ENCODE results near the gene ANKRD65. TPM values are rescaled to one million over a fixed set of nuclear protein-coding genes. Genes with fewer than 3 reads are reported as not detected.
A peak's percentile ranks its signal among the peaks of the same experiment; 100 is the strongest.

The ANKRD65 gene
- total RNA-seq, 1 experiment from 2014 or later: not detected

DNA sequence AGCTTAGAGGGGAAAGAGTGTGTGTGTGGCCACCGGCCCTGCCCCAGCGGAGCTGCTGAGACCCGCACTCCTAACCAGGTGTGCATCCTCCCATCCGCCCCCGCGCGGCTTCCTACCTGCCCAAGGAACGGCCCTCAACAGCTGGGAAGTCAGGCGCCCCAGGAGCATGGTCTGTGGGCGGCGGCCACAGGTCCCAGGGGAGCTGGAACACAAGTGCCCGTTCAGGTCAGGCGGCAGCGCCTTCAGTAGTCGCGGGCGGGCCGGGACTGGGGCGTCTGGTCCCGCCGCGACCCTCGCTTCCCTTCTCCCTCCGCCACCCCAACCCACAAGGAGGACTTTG is 46.5 kb downstream of the ANKRD65 start:
- intact Hi-C loops (cut with micrococcal nuclease; ENCODE audit: unreplicated experiment): no loop called here
- BruUV-seq (replicated peaks): no TSS peak
- Mint-ChIP-seq H3K27me3 (ENCODE audit: unreplicated experiment) (no peaks in the 10 kb centered on the region), H3K4me1 (ENCODE audit: low read depth, unreplicated experiment) (no peaks in the 10 kb centered on the region), H3K27ac (ENCODE audit: unreplicated experiment) (peak overlapping the region; percentile 96), H3K9me3 (ENCODE audit: low read depth, unreplicated experiment) (no peaks in the 10 kb centered on the region), H3K36me3 (ENCODE audit: insufficient read depth, unreplicated experiment) (peaks cover 24% of the 10 kb centered on the region), H3K4me3 (ENCODE audit: low read depth, unreplicated experiment) (peak overlapping the region; percentile 75)
- TF ChIP-seq, protein P1, sequence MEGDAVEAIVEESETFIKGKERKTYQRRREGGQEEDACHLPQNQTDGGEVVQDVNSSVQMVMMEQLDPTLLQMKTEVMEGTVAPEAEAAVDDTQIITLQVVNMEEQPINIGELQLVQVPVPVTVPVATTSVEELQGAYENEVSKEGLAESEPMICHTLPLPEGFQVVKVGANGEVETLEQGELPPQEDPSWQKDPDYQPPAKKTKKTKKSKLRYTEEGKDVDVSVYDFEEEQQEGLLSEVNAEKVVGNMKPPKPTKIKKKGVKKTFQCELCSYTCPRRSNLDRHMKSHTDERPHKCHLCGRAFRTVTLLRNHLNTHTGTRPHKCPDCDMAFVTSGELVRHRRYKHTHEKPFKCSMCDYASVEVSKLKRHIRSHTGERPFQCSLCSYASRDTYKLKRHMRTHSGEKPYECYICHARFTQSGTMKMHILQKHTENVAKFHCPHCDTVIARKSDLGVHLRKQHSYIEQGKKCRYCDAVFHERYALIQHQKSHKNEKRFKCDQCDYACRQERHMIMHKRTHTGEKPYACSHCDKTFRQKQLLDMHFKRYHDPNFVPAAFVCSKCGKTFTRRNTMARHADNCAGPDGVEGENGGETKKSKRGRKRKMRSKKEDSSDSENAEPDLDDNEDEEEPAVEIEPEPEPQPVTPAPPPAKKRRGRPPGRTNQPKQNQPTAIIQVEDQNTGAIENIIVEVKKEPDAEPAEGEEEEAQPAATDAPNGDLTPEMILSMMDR (IDR thresholded peaks at IDR 0.05; ENCODE audit: unreplicated experiment): no peak
- CTCF ChIA-PET: interaction anchor here (1.2 kb wide), 1 partner anchor 130 kb away, joined by 7 read pairs; no protein-coding TSS in a partner anchor
- no peak for DNase-seq

DNA sequence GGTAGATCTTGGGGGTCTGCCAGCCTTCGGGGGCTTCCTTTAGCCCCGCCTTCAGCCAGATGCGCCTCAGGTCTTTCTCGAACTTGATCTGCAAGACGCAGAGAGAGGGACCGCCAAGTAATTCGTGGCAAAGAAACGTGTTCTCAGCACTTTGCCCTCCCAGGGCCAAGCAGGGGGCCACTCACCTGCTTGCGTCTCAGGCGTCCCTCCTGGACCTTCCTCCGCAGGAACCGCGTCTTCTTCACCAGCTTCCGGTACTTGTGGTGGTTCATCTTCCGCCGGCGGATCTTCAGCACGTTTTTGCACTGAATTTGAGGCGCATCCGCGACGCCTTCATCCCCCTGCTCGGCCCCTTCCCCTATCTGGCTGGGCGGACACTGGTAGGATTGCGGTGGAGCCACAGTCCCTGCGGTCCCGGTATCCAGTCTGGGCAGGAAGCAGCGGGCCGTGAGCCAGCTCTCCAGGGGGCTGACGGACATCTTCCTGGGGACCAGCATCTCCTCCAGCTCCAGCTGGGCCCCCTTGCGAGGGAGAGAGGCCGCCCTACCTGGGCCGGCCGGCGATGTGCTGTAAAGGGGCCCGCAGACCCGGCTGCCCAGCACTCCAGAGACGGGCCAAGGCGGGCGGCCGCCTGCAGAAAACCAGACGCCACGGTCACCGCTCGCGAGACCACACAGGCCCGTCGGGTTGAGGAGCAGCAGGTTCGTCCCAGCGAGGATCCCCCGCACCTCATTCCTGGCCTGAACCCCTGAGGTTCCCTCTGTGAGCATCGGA is 47.1 kb downstream of the ANKRD65 start:
- H3K9me3 Mint-ChIP-seq (ENCODE audit: low read depth, unreplicated experiment): no peaks in the 10 kb centered on the region
- H3K27me3 Mint-ChIP-seq (ENCODE audit: unreplicated experiment): no peaks in the 10 kb centered on the region
- no peaks in the 10 kb centered on the region for H3K4me1 Mint-ChIP-seq (ENCODE audit: low read depth, unreplicated experiment)
- TSS peak; percentile 90 for BruUV-seq (replicated peaks)
- H3K4me3 Mint-ChIP-seq (ENCODE audit: low read depth, unreplicated experiment): peak overlapping the region; percentile 75
- no peak for DNase-seq
- CTCF ChIA-PET: interaction anchor here (0.7 kb wide), 1 partner anchor 105 kb away, joined by 3 read pairs; no protein-coding TSS in a partner anchor
- H3K27ac Mint-ChIP-seq (ENCODE audit: unreplicated experiment): peak overlapping the region; percentile 96
- intact Hi-C loops (cut with micrococcal nuclease; ENCODE audit: unreplicated experiment): no loop called here
- TF ChIP-seq, protein P1 (IDR thresholded peaks at IDR 0.05; ENCODE audit: unreplicated experiment): no peak
- peaks cover 24% of the 10 kb centered on the region for H3K36me3 Mint-ChIP-seq (ENCODE audit: insufficient read depth, unreplicated experiment)

DNA sequence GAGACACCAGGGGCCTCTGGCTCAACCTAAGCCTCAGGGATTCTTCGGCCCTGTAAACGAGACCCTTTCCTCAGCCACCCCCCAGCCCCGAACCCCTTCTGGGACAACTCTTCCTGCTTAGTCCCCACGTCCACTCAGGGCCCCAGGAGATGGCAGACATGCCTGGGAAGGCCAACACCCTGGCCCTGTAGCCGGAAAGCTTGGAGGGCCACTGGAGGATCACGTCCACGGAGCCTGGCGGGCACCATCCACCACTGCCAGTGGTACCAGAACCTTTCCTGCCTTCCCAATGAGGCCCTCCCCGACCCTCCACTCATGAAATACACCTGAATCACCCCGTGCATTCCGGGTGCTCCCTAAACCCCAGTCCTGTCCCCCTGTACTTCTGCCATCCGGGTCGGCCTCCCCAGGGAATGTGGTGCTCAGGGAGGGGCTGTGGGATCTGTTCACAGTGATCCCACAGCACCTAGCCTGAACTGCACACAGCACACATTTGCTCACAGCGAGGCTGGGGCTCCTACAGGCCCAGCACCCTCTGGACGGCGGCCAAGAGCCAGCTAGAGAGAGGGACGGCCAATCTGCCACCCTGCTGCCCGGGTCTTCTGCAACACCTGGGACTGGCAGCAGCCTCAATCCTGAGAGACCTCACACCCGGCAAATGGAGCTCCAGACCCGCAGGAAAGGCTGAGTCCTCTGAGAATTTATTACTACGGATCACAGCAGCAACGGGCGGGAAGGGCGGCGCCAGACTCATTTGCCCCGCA is 47.8 kb downstream of the ANKRD65 start:
- Mint-ChIP-seq H3K36me3 (ENCODE audit: insufficient read depth, unreplicated experiment) (peaks cover 24% of the 10 kb centered on the region), H3K27ac (ENCODE audit: unreplicated experiment) (no peak overlapping the region), H3K27me3 (ENCODE audit: unreplicated experiment) (no peaks in the 10 kb centered on the region), H3K4me3 (ENCODE audit: low read depth, unreplicated experiment) (peak overlapping the region; percentile 75), H3K9me3 (ENCODE audit: low read depth, unreplicated experiment) (no peaks in the 10 kb centered on the region), H3K4me1 (ENCODE audit: low read depth, unreplicated experiment) (no peaks in the 10 kb centered on the region)
- CTCF ChIA-PET: interaction anchor here (0.6 kb wide), 1 partner anchor 50 kb away, joined by 3 read pairs; no protein-coding TSS in a partner anchor
- DNase-seq: no peak
- no TSS peak for BruUV-seq (replicated peaks)
- TF ChIP-seq, protein P1 (IDR thresholded peaks at IDR 0.05; ENCODE audit: unreplicated experiment): no peak
- intact Hi-C loops (cut with micrococcal nuclease; ENCODE audit: unreplicated experiment): no loop called here

DNA sequence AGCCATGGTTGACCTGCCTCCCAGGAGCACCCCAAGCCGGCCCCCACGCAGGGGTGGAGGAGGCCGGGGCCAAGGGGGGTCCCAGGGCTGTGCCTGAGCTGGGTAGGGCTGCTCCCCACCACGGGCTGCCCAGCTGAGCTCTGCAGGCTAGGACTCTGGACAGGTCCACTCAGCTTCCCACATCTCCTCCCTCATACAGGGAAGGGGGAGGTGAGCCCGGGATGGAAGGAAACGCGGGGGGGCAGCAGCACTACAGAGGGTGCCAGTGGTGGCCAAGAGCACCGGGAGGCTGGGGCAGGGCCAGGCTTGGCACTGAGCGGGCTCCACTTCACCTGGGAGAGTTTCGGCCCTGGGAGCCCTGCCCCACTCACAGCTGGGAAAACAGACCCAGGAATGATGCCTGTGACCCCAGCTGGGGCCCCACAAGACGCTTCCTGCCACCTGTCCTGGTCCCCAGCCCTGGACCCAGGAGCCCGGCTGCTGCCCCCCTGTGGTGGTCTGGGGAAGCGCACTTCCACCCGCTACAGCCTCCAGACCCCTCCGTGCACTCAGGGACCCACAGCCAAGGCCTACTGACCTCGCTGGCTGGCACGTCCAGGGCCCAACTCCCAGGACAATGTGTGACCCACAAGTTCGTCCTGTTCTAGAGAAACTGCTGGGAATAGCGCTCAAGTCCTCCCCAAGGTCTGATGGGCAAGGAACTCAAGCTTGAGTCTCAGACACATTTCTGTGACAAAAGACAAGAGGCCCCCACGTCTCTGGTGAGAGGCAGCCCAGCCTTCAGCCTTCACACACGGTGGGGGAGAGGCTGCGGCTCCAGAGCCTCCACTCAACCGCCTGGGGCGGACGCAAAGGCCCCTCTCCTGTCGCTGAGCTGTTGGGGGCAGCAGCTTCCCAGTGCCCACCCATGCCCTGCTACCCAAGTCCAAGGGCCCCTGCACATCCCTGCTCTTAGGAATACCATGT is 49.0 kb downstream of the ANKRD65 start:
- CTCF ChIA-PET: interaction anchor here (0.6 kb wide), 1 partner anchor 52 kb away, joined by 3 read pairs; no protein-coding TSS in a partner anchor
- H3K4me1 Mint-ChIP-seq (ENCODE audit: low read depth, unreplicated experiment): no peaks in the 10 kb centered on the region
- peak; percentile 82 for DNase-seq
- TF ChIP-seq, protein P1 (IDR thresholded peaks at IDR 0.05; ENCODE audit: unreplicated experiment): peak; percentile 89
- H3K4me3 Mint-ChIP-seq (ENCODE audit: low read depth, unreplicated experiment): no peak overlapping the region
- no peaks in the 10 kb centered on the region for H3K27me3 Mint-ChIP-seq (ENCODE audit: unreplicated experiment)
- H3K9me3 Mint-ChIP-seq (ENCODE audit: low read depth, unreplicated experiment): no peaks in the 10 kb centered on the region
- intact Hi-C loops (cut with micrococcal nuclease; ENCODE audit: unreplicated experiment): no loop called here
- H3K27ac Mint-ChIP-seq (ENCODE audit: unreplicated experiment): no peak overlapping the region
- H3K36me3 Mint-ChIP-seq (ENCODE audit: insufficient read depth, unreplicated experiment): peaks cover 24% of the 10 kb centered on the region
- BruUV-seq (replicated peaks): no TSS peak
